Right atrium auricular region (tissue), 2 donors: Measurements from ENCODE around the gene NRN1L. TPM values are rescaled to one million over a fixed set of nuclear protein-coding genes. Genes with fewer than 3 reads are reported as not detected.

Experiments used
- DNase-seq: peaks from one replicate; pipeline ENCODE4 v3.0.0-alpha.2; 2019; ENCODE audit warnings: low spot score
- H3K27ac ChIP-seq, 2 donors: fragments of 200-600 bp; sonication (generic); 1 replicate in 1 of 2; 2 replicates in 1 of 2; pipeline ENCODE4 v1.5.1; 2016 to 2019
- H3K27me3 ChIP-seq, 2 donors: fragments of 200-600 bp; sonication (generic); one replicate each; pipeline versions ENCODE4 v1.5.1 to v1.6.0; 2017 to 2019
- H3K36me3 ChIP-seq: fragments of 200-600 bp; sonication (generic); one replicate; pipeline ENCODE4 v1.5.1; 2016
- H3K4me1 ChIP-seq, 2 donors: fragments of 200-600 bp; sonication (generic); one replicate each; pipeline versions ENCODE4 v1.5.1 to v1.6.0; 2017 to 2019
- H3K4me3 ChIP-seq, 2 donors: fragments of 200-600 bp; sonication (generic); 1 replicate in 1 of 2; 2 replicates in 1 of 2; pipeline ENCODE4 v1.5.1; 2017 to 2019; ENCODE audit warnings: mild to moderate bottlenecking in 1 of 2, moderate library complexity in 1 of 2
- H3K9me3 ChIP-seq, 2 donors: fragments of 200-600 bp; sonication (generic); one replicate each; pipeline ENCODE4 v1.5.1; 2019
- CTCF ChIP-seq, 2 donors: fragments of 200-600 bp; sonication (generic); IDR thresholded peaks; one replicate each; pipeline ENCODE4 v1.5.1; 2019; ENCODE audit warnings: antibody characterized with exemption in 2 of 2
- total RNA-seq, 2 donors: library from RNA; depleted of rRNA; stranded (reverse); fragments of >200 nt; gene quantifications; one replicate each; pipeline ENCODE4 v1.1.0, GENCODE V29; 2016

The NRN1L gene
- total RNA-seq, 2 donors from 2014 or later = not detected

GRCh38 chr16:67928561-67929364, 44.1 kb downstream of the NRN1L start:
- Histone ChIP-seq H3K4me3 (no peak overlapping the region), H3K27me3 (no peaks in the 10 kb centered on the region), H3K27ac (no peak overlapping the region), H3K4me1 (peaks cover 0 to 27% of the 10 kb centered on the region in 2 donors), H3K36me3 (peaks cover 10% of the 10 kb centered on the region), H3K9me3 (no peaks in the 10 kb centered on the region)
- peak; percentile 86 to 92 for TF ChIP-seq CTCF (IDR thresholded peaks at IDR 0.05)
- DNase-seq = no peak

GRCh38 chr16:67930191-67930590, 45.5 kb downstream of the NRN1L start:
- no peak overlapping the region for H3K4me3 ChIP-seq
- TF ChIP-seq CTCF (IDR thresholded peaks at IDR 0.05) = no peak
- peaks cover 10% of the 10 kb centered on the region for H3K36me3 ChIP-seq
- DNase-seq = no peak
- no peaks in the 10 kb centered on the region for H3K27me3 ChIP-seq
- peaks cover 0 to 38% of the 10 kb centered on the region in 2 donors for H3K4me1 ChIP-seq
- H3K27ac ChIP-seq = no peak overlapping the region
- H3K9me3 ChIP-seq = no peaks in the 10 kb centered on the region

GRCh38 chr16:67930678-67931211, 46.1 kb downstream of the NRN1L start:
- peaks cover 0 to 36% of the 10 kb centered on the region in 2 donors for H3K4me1 ChIP-seq
- DNase-seq = no peak
- H3K27me3 ChIP-seq = no peaks in the 10 kb centered on the region
- no peak overlapping the region for H3K27ac ChIP-seq
- no peak overlapping the region for H3K4me3 ChIP-seq
- H3K9me3 ChIP-seq = no peaks in the 10 kb centered on the region
- peaks cover 10% of the 10 kb centered on the region for H3K36me3 ChIP-seq
- no peak for TF ChIP-seq CTCF (IDR thresholded peaks at IDR 0.05)

GRCh38 chr16:67931712-67932461, 47.2 kb downstream of the NRN1L start, which contains the start of gene CTRL:
CTRL (minus strand) TSS chr16:67931862; CDS start chr16:67931852, 10 bp downstream.
- Histone ChIP-seq H3K27ac (no peak within 1 kb of the TSS), H3K9me3 (no peaks in the 10 kb centered on the region), H3K27me3 (no peaks in the 10 kb centered on the region), H3K4me3 (no peak within 1 kb of the TSS), H3K4me1 (peaks cover 0 to 25% of the 10 kb centered on the region in 2 donors), H3K36me3 (peaks cover 10% of the 10 kb centered on the region)
- TF ChIP-seq CTCF (IDR thresholded peaks at IDR 0.05) = no peak
- DNase-seq = no peak

- Histone ChIP-seq H3K4me3 (no peak overlapping the region), H3K4me1 (peaks cover 0 to 30% of the 10 kb centered on the region in 2 donors), H3K9me3 (no peaks in the 10 kb centered on the region), H3K36me3 (peaks cover 7% of the 10 kb centered on the region), H3K27ac (no peak overlapping the region), H3K27me3 (no peaks in the 10 kb centered on the region)
- TF ChIP-seq CTCF (IDR thresholded peaks at IDR 0.05) = no peak
- no peak for DNase-seq
Measured at GRCh38 chr16:67932462-67932840, 47.8 kb downstream of the NRN1L start.
